Fibroblast of pulmonary artery (primary cell): Measurements from ENCODE around the gene PTCD3.

Experiments used
- DNase-seq: peaks from one replicate; pipeline ENCODE4 v3.0.0-alpha.2; 2010; ENCODE audit warnings: low read depth
- H3K4me3 ChIP-seq: replicated peaks from 2 replicates; pipeline ENCODE4 v1.5.1; 2011; ENCODE audit warnings: low read depth, mild to moderate bottlenecking, control low read depth, low read length, moderate library complexity
- TF ChIP-seq, protein P1 (sequence below): IDR thresholded peaks from 2 replicates; pipeline ENCODE4 v1.5.1; 2011; ENCODE audit warnings: mild to moderate bottlenecking, control low read depth, low read length, inconsistent platforms; ENCODE audit errors: missing control alignments

PTCD3 gene

DNA sequence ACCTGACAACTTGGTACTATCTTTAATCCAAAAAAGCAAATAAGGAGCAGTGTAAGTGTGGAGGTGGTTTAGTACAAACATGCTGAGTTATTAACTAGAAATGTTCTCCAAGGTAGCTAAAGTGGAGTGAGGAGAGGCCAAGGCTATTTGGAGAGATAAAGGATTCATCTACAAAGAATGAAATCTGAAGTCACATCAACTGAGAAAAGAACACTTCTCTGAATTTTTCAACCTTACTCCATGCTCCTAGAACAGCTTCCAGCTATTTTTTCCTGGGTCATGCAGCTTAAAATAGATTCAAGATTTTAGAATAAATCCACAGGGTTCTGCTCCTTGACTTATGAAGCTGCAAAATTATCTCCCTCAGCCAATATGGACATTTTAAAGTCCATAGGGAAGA lies 70.6 kb downstream of the PTCD3 start:
- no peak overlapping the region for H3K4me3 ChIP-seq
- TF ChIP-seq, protein P1, sequence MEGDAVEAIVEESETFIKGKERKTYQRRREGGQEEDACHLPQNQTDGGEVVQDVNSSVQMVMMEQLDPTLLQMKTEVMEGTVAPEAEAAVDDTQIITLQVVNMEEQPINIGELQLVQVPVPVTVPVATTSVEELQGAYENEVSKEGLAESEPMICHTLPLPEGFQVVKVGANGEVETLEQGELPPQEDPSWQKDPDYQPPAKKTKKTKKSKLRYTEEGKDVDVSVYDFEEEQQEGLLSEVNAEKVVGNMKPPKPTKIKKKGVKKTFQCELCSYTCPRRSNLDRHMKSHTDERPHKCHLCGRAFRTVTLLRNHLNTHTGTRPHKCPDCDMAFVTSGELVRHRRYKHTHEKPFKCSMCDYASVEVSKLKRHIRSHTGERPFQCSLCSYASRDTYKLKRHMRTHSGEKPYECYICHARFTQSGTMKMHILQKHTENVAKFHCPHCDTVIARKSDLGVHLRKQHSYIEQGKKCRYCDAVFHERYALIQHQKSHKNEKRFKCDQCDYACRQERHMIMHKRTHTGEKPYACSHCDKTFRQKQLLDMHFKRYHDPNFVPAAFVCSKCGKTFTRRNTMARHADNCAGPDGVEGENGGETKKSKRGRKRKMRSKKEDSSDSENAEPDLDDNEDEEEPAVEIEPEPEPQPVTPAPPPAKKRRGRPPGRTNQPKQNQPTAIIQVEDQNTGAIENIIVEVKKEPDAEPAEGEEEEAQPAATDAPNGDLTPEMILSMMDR: no peak
- DNase-seq: no peak

DNA sequence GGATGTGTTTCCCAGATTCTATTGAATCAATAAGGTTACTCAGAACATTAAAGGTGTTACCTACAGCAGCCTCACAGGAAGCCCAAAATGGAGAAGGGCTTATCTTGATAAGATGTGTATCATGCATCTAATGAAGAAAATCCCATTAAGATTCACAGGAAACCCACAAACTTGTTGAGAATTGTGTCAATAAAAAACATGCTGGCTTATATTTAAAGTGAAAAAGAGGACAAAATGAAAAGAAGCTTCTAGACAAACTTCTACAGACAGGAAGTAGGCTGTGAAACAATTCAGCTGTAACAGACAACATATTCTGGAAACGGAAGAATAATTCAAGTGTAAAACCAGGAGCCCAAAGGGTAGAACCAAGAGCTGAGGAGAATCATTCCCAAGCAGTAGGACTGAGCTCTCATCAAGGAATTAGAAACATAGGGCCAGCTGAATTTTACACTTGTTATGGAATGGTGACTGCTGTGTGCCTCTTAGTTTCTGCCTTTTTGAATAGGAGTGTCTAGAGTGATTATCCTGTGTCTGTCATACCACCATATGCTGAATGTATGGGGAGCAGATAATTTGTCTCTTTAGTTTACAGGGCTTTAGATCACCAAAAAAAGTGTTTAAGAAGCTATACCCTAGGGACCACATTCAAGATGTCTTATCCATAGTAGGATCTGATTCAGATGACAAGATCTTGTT lies 79.6 kb downstream of the PTCD3 start:
- H3K4me3 ChIP-seq: no peak overlapping the region
- TF ChIP-seq, protein P1: no peak
- DNase-seq: no peak

DNA sequence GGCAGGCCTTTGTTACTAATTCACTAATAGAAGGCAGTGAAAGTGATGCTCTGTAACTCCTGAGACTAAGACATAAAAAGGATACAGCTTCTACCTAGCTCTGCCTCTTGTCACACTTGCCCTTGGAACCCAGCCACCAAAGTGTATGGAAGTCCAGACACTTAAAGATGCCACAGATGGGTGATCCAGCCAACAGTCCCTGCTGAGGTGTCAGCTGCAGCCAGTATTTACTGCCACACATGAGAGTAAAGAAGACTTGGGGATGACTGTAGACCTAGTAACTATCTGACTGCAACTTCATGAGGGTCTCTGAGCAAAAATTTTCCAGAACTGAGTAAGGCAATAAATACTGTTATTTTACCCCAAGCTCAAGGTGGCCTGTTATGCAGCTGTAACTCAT lies 80.4 kb downstream of the PTCD3 start:
- TF ChIP-seq, protein P1: no peak
- DNase-seq: no peak
- H3K4me3 ChIP-seq: no peak overlapping the region

DNA sequence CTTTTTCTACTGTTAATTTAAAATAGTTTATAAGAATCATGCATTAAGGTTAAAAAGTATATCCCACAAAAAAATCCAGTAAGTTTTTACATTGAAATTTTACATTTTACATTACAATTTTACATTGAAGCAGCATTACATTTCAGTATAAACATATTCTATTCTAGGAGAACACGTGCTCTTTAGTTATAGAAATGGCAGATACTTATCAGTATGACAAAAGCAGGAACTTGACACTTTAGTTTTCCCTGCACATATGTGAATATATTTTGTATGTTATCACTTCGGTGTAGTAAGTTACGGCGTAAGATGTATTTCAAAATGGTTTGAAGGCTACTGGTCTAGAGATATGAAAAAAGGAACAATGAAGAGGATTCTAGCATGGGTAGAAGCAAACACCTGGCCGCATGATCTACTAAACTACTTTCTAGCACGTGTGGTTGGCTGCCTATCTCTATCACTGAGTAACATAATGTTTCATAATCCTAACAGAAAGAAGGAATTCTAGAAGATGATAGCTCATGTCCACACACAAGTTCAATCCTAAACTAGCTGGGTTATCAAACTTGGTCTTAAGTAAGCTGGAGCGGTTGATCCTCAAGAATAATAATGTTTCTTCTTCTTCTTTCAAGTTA lies 83.9 kb downstream of the PTCD3 start:
- TF ChIP-seq, protein P1: no peak
- no peak for DNase-seq
- H3K4me3 ChIP-seq: no peak overlapping the region
